ENCODE data around the gene PIK3CB. TPM values are rescaled to one million over a fixed set of nuclear protein-coding genes. Genes with fewer than 3 reads are reported as not detected.

PIK3CB gene
- total RNA-seq, 1 experiment from 2014 or later, result 8.3 TPM

DNA sequence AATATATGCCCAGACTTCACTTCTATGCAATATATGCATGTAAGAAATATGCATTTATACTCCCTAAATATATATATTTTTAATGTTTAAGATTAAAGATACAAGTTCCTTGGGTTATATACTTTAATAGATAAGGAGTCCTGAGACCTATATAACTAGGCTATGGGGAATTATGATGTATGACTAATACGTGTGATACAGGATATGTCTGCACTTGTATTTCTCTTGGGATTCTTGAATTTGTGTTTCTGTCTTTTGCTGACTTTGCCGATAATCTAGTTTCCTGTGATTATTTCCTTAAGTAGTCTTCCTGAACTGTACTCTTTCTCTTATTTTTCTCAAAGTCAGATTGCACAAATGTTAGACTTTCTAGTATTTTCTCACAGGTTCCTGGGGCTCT lies 109.6 kb downstream of the PIK3CB start:
- no TSS peak for BruUV-seq (replicated peaks)
- CTCF ChIA-PET, result no interaction called here
- H3K36me3 ChIP-seq (ENCODE audit: low read depth, low read length), result no peaks in the 10 kb centered on the region

DNA sequence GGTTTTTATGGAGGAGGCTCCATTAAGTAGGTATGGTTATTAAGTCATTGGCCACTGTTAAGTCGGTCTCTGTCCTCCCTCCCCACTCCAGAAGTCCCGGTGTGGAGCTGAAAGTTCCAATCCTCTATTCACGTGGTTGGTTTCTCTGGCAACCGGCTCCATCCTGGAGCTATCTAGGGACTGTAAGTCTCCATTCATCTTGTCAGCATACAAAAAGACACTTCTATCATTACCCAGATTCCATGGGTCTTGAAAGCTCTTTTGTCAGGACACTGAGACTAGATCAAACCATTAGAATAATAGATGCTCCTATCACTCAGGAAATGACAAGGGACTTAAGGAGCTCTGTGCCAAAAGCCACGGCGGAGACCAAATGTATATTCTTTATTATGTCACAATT lies 110.3 kb downstream of the PIK3CB start:
- Histone ChIP-seq H4K20me1 (ENCODE audit: low read length) (no peaks in the 10 kb centered on the region), H3K4me2 (ENCODE audit: low read length) (no peak overlapping the region), H3K27ac (ENCODE audit: low read length) (no peak overlapping the region), H3K9me3 (ENCODE audit: low read length) (no peaks in the 10 kb centered on the region), H3F3A (ENCODE audit: low read length, unreplicated experiment) (no peaks in the 10 kb centered on the region), H3K27me3 (ENCODE audit: low read length) (no peaks in the 10 kb centered on the region), H3K36me3 (ENCODE audit: low read depth, low read length) (no peaks in the 10 kb centered on the region), H3K9ac (ENCODE audit: low read length) (no peak overlapping the region), H3K79me2 (ENCODE audit: low read length) (no peaks in the 10 kb centered on the region), H2AFZ (ENCODE audit: low read length) (no peak overlapping the region), H3K4me1 (ENCODE audit: insufficient read depth, low read length) (no peaks in the 10 kb centered on the region), H3K4me3 (ENCODE audit: low read length) (no peak overlapping the region), H3K9me2 (replicated peaks; ENCODE audit: low read length) (no peaks in the 10 kb centered on the region)
- no peak for ATAC-seq
- no TSS peak for BruUV-seq (replicated peaks)
- ChIA-PET POLR2A (ENCODE audit: unreplicated experiment) (no interaction called here), CTCF (no interaction called here)
- DNase-seq, result no peak
- intact Hi-C loops (cut with micrococcal nuclease), result no loop called here
- TF ChIP-seq, protein P1, sequence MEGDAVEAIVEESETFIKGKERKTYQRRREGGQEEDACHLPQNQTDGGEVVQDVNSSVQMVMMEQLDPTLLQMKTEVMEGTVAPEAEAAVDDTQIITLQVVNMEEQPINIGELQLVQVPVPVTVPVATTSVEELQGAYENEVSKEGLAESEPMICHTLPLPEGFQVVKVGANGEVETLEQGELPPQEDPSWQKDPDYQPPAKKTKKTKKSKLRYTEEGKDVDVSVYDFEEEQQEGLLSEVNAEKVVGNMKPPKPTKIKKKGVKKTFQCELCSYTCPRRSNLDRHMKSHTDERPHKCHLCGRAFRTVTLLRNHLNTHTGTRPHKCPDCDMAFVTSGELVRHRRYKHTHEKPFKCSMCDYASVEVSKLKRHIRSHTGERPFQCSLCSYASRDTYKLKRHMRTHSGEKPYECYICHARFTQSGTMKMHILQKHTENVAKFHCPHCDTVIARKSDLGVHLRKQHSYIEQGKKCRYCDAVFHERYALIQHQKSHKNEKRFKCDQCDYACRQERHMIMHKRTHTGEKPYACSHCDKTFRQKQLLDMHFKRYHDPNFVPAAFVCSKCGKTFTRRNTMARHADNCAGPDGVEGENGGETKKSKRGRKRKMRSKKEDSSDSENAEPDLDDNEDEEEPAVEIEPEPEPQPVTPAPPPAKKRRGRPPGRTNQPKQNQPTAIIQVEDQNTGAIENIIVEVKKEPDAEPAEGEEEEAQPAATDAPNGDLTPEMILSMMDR (conservative IDR thresholded peaks at IDR 0.05; ENCODE audit: low read depth, low read length), result no peak
- TF ChIP-seq EZH2 (IDR thresholded peaks at IDR 0.05; ENCODE audit: low read length, unreplicated experiment) (no peak), EZH2phosphoT487 (IDR thresholded peaks at IDR 0.05; ENCODE audit: borderline replicate concordance, low read length) (no peak)

More for the DNA sequence above, 109.6 kb downstream of the PIK3CB start:
- Histone ChIP-seq H4K20me1 (ENCODE audit: low read length) (no peaks in the 10 kb centered on the region), H3K4me3 (ENCODE audit: low read length) (no peak overlapping the region), H3K27ac (ENCODE audit: low read length) (no peak overlapping the region), H3K4me2 (ENCODE audit: low read length) (no peak overlapping the region), H3K9ac (ENCODE audit: low read length) (no peak overlapping the region), H3K9me2 (replicated peaks; ENCODE audit: low read length) (no peaks in the 10 kb centered on the region), H3K79me2 (ENCODE audit: low read length) (no peaks in the 10 kb centered on the region), H3K9me3 (ENCODE audit: low read length) (no peaks in the 10 kb centered on the region), H3K27me3 (ENCODE audit: low read length) (no peaks in the 10 kb centered on the region), H3F3A (ENCODE audit: low read length, unreplicated experiment) (no peaks in the 10 kb centered on the region), H3K4me1 (ENCODE audit: insufficient read depth, low read length) (no peaks in the 10 kb centered on the region), H2AFZ (ENCODE audit: low read length) (no peak overlapping the region)
- POLR2A ChIA-PET (ENCODE audit: unreplicated experiment), result no interaction called here
- TF ChIP-seq EZH2 (IDR thresholded peaks at IDR 0.05; ENCODE audit: low read length, unreplicated experiment), result no peak
- TF ChIP-seq, protein P1 (conservative IDR thresholded peaks at IDR 0.05; ENCODE audit: low read depth, low read length), result no peak
- DNase-seq, result no peak
- ATAC-seq, result no peak
- intact Hi-C loops (cut with micrococcal nuclease), result no loop called here

DNA sequence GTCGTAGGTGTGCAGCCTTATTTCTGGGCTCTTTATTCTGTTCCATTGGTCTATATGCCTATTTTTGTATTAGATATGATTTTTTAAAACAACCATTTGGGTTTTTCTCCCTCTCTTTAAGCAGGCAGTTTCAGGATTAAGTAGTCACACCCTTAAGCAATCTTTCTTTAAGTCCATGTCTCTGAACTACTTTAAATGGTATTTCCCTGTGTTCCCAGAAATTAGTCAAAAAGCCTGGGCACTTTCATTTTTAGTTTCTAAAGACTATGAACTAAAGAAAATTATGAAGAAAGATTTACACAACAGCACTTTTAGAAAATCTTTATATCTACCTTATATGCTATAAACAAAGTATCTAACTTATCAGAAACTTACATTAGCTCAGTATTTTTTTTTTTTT lies 115.9 kb downstream of the PIK3CB start:
- intact Hi-C loops (cut with micrococcal nuclease), result no loop called here
- ChIA-PET CTCF (interaction anchor here (0.6 kb wide), 1 partner anchor 197 kb away, joined by 4 read pairs; no protein-coding TSS in a partner anchor), POLR2A (ENCODE audit: unreplicated experiment) (no interaction called here)
- Histone ChIP-seq H3K9me2 (replicated peaks; ENCODE audit: low read length) (no peaks in the 10 kb centered on the region), H3K4me1 (ENCODE audit: insufficient read depth, low read length) (no peaks in the 10 kb centered on the region), H3K4me2 (ENCODE audit: low read length) (no peak overlapping the region), H3K4me3 (ENCODE audit: low read length) (no peak overlapping the region), H3K27me3 (ENCODE audit: low read length) (no peaks in the 10 kb centered on the region), H3K79me2 (ENCODE audit: low read length) (no peaks in the 10 kb centered on the region), H3K36me3 (ENCODE audit: low read depth, low read length) (no peaks in the 10 kb centered on the region), H4K20me1 (ENCODE audit: low read length) (no peaks in the 10 kb centered on the region), H3K9me3 (ENCODE audit: low read length) (no peaks in the 10 kb centered on the region), H3K9ac (ENCODE audit: low read length) (no peak overlapping the region), H3F3A (ENCODE audit: low read length, unreplicated experiment) (no peaks in the 10 kb centered on the region), H2AFZ (ENCODE audit: low read length) (no peak overlapping the region), H3K27ac (ENCODE audit: low read length) (no peak overlapping the region)
- DNase-seq (no peak), ATAC-seq (no peak)
- no peak for TF ChIP-seq EZH2phosphoT487 (IDR thresholded peaks at IDR 0.05; ENCODE audit: borderline replicate concordance, low read length)
- TF ChIP-seq, protein P1 (conservative IDR thresholded peaks at IDR 0.05; ENCODE audit: low read depth, low read length), result no peak
- no TSS peak for BruUV-seq (replicated peaks)

All from PC-3 (cell line).